ENCODE data around the gene ARHGEF12.
A peak's percentile ranks its signal among the peaks of the same experiment; 100 is the strongest.
"Not testable (repeated sequence)": the region's sequence is repeated elsewhere in the genome, so short reads cannot be mapped to it uniquely, and the experiment has no call there.

Gene ARHGEF12

GRCh38 chr11:120492486-120492885 lies 156.3 kb downstream of the ARHGEF12 start:
- DNase-seq (ENCODE audit: low read depth), result no peak

GRCh38 chr11:120494595-120494994 lies 158.4 kb downstream of the ARHGEF12 start:
- no peak for DNase-seq (ENCODE audit: low read depth)

- DNase-seq (ENCODE audit: low read depth), result no peak
These were observed 162.9 kb downstream of the ARHGEF12 start for GRCh38 chr11:120499088-120499487.

GRCh38 chr11:120499859-120500258 lies 163.6 kb downstream of the ARHGEF12 start:
- DNase-seq (ENCODE audit: low read depth), result no peak

- DNase-seq (ENCODE audit: low read depth), result peak; percentile 27
These were observed 164.3 kb downstream of the ARHGEF12 start for GRCh38 chr11:120500414-120501071.

GRCh38 chr11:120501440-120501839 lies 165.2 kb downstream of the ARHGEF12 start:
- DNase-seq (ENCODE audit: low read depth), result no peak

GRCh38 chr11:120501976-120502755 lies 166.0 kb downstream of the ARHGEF12 start:
- no peak for DNase-seq (ENCODE audit: low read depth)

- not testable (repeated sequence) for DNase-seq (ENCODE audit: low read depth)
These were observed 167.3 kb downstream of the ARHGEF12 start for GRCh38 chr11:120503529-120503928.

- no peak for DNase-seq (ENCODE audit: low read depth)
These were observed 169.7 kb downstream of the ARHGEF12 start for GRCh38 chr11:120505801-120506425.

GRCh38 chr11:120509346-120510053 lies 173.3 kb downstream of the ARHGEF12 start:
- no peak for DNase-seq (ENCODE audit: low read depth)

GRCh38 chr11:120510406-120511115 lies 174.3 kb downstream of the ARHGEF12 start:
- DNase-seq (ENCODE audit: low read depth), result no peak

GRCh38 chr11:120511116-120511819 lies 175.1 kb downstream of the ARHGEF12 start, which contains the start of gene GRIK4:
Gene GRIK4, plus strand, starts transcription at chr11:120511748. Its CDS starts 148,571 bp downstream, at chr11:120660319.
- DNase-seq (ENCODE audit: low read depth), result peak; percentile 71

- DNase-seq (ENCODE audit: low read depth), result no peak
These were observed 175.9 kb downstream of the ARHGEF12 start for GRCh38 chr11:120511820-120512738.

- no peak for DNase-seq (ENCODE audit: low read depth)
These were observed 176.7 kb downstream of the ARHGEF12 start for GRCh38 chr11:120512739-120513435.

- DNase-seq (ENCODE audit: low read depth), result no peak
These were observed 177.5 kb downstream of the ARHGEF12 start for GRCh38 chr11:120513436-120514315.

GRCh38 chr11:120514541-120515121 lies 178.4 kb downstream of the ARHGEF12 start:
- DNase-seq (ENCODE audit: low read depth), result no peak

GRCh38 chr11:120515186-120515723 lies 179.0 kb downstream of the ARHGEF12 start:
- no peak for DNase-seq (ENCODE audit: low read depth)

Data from EH (cell line).